Measurements from ENCODE around the gene PTP4A2.

Gene PTP4A2

DNA sequence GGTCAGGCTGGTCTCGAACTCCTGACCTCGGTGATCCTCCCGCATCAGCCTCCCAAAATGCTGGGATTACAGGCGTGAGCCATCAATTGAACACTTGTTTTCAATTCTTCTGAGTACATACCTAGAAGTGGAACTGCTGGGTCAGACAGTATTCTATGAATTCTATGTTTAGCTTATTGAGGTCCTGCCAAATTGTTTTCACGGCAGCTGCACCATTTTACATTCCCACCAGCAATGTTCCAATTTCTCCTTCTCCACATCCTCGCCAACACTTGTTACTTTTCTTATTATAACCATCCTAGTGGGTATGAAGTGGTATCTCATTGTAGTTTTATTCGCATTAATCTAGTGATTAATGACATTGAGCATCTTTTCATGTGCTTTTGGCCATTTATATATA is 49.9 kb downstream of the PTP4A2 start:
- no peak overlapping the region for H3K27ac Mint-ChIP-seq
- H3K27me3 Mint-ChIP-seq (ENCODE audit: low read depth), result no peaks in the 10 kb centered on the region
- TF ChIP-seq CTCF (IDR thresholded peaks at IDR 0.05; ENCODE audit: unreplicated experiment in 3 of 3), result no peak
- no peak overlapping the region for H3K4me3 Mint-ChIP-seq
- H3K4me1 Mint-ChIP-seq, result no peaks in the 10 kb centered on the region
- no peaks in the 10 kb centered on the region for H3K36me3 Mint-ChIP-seq (ENCODE audit: low read depth)
- H3K9me3 Mint-ChIP-seq, result no peaks in the 10 kb centered on the region

GRCh38 chr1:31886866-31887265 is 51.3 kb downstream of the PTP4A2 start:
- no peaks in the 10 kb centered on the region for H3K36me3 Mint-ChIP-seq (ENCODE audit: low read depth)
- no peak for TF ChIP-seq CTCF (IDR thresholded peaks at IDR 0.05; ENCODE audit: unreplicated experiment in 3 of 3)
- H3K4me1 Mint-ChIP-seq, result no peaks in the 10 kb centered on the region
- no peak overlapping the region for H3K27ac Mint-ChIP-seq
- no peaks in the 10 kb centered on the region for H3K9me3 Mint-ChIP-seq
- no peaks in the 10 kb centered on the region for H3K27me3 Mint-ChIP-seq (ENCODE audit: low read depth)
- H3K4me3 Mint-ChIP-seq, result no peak overlapping the region

DNA sequence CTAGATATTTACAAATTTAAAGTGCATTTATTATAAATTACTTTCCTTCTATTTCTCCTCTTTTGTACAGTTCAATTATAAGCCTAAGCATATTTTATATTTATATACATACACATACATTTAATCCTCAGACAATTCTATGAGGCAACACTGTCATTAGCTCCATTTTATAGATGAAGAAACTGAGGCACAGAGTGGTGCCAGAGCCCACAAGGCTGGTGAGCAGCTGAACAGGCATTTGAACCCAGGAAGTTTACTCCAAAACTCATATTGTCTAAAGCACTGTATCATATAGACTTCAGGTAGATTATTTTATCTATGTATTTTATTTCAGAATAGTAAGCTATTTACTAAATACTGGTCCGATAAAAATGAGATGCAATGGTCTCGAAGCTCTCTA is 52.3 kb downstream of the PTP4A2 start:
- H3K9me3 Mint-ChIP-seq, result no peaks in the 10 kb centered on the region
- H3K4me1 Mint-ChIP-seq, result peaks cover 5% of the 10 kb centered on the region
- H3K36me3 Mint-ChIP-seq (ENCODE audit: low read depth), result no peaks in the 10 kb centered on the region
- no peaks in the 10 kb centered on the region for H3K27me3 Mint-ChIP-seq (ENCODE audit: low read depth)
- no peak overlapping the region for H3K4me3 Mint-ChIP-seq
- TF ChIP-seq CTCF (IDR thresholded peaks at IDR 0.05; ENCODE audit: unreplicated experiment in 3 of 3), result no peak
- no peak overlapping the region for H3K27ac Mint-ChIP-seq

DNA sequence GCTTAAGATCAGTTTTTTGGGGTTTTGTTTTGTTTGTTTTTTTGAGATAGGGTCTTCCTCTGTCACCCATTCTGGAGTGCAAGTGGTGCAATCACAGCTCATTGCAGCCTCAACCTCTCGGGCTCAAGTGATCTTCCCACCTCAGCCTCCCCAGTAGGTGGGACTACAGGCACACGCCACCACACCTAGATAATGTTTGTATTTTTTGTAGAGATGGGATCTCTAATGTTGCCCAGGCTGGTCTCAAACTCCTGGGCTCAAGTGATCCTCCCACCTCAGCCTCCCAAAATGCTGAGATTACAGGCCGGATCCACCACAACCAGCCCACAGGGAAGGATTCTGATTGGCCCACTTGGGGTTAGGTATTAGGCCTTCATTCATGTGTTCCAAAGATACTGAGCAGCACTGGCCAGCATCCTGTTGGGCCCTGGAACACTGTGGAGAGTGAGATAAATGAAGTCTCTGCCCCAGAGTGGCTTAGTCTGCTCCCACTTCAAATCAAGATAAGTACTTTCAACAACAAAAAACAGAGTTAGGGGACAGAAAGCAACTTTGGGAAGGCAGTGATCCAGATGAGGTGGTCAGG is 54.7 kb downstream of the PTP4A2 start:
- H3K36me3 Mint-ChIP-seq (ENCODE audit: low read depth), result no peaks in the 10 kb centered on the region
- TF ChIP-seq CTCF (IDR thresholded peaks at IDR 0.05; ENCODE audit: unreplicated experiment in 3 of 3), result no peak
- H3K27me3 Mint-ChIP-seq (ENCODE audit: low read depth), result no peaks in the 10 kb centered on the region
- H3K4me3 Mint-ChIP-seq, result no peak overlapping the region
- H3K4me1 Mint-ChIP-seq, result peaks cover 10% of the 10 kb centered on the region
- H3K27ac Mint-ChIP-seq, result no peak overlapping the region
- no peaks in the 10 kb centered on the region for H3K9me3 Mint-ChIP-seq

DNA sequence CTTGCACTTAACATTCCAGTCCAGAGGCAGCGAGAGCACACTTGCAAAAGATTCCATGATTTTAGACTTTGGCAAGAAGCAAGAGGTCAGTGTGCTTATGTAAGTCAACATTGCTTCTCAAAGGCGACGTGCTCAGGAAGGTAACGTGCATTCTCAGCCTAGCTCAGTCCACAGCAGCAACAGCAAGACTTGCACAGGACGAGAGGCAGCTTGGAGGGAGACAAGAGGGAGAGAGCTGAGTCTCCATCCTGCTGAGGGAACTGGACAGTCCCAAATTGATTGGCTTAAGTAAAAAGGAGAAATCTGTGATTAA is 56.5 kb downstream of the PTP4A2 start:
- Mint-ChIP-seq H3K27ac (peak overlapping the region in 1 of 3 experiments; percentile 47), H3K4me1 (peaks cover 10% of the 10 kb centered on the region), H3K36me3 (ENCODE audit: low read depth) (no peaks in the 10 kb centered on the region), H3K4me3 (no peak overlapping the region), H3K9me3 (no peaks in the 10 kb centered on the region), H3K27me3 (ENCODE audit: low read depth) (no peaks in the 10 kb centered on the region)
- no peak for TF ChIP-seq CTCF (IDR thresholded peaks at IDR 0.05; ENCODE audit: unreplicated experiment in 3 of 3)

DNA sequence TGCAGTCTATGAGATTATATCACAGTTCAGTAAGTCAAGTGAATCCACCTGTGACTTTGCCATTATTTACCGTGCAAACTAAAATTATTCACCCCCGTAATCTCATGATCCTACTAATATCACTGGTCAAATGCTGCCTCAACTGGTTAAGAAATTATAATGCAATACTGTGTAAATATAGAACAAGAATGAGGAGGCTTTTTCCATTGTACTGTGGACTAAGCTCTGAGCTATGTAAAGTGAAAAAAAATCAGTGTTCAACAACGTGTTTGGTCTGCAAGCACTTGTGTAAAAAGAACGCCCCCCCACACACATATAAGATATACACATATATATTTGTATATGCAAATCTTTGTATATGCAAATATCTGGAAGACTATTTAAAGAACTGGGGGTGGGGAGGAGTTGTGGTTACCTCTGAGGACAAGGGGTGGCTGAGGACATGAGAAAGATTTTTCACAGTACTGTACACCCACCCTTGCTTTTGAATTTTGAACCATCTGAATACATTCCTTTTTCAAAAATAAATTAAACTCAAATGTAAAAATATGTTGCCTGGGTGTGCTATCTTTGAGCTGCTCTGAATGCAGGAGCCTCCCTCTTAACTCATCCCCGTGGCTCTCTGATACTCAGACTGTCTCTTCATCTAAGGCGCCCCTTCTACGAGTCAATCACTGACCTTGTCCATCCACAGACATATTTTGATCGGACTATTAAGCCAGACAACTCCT is 57.0 kb downstream of the PTP4A2 start:
- peaks cover 10% of the 10 kb centered on the region for H3K4me1 Mint-ChIP-seq
- H3K4me3 Mint-ChIP-seq, result no peak overlapping the region
- no peaks in the 10 kb centered on the region for H3K9me3 Mint-ChIP-seq
- no peak for TF ChIP-seq CTCF (IDR thresholded peaks at IDR 0.05; ENCODE audit: unreplicated experiment in 3 of 3)
- no peaks in the 10 kb centered on the region for H3K27me3 Mint-ChIP-seq (ENCODE audit: low read depth)
- H3K27ac Mint-ChIP-seq, result peak overlapping the region in 1 of 3 experiments; percentile 47
- no peaks in the 10 kb centered on the region for H3K36me3 Mint-ChIP-seq (ENCODE audit: low read depth)
